HG02623 (cell line): Measurements from ENCODE around the gene TWNK.
"Not testable (repeated sequence)": the region's sequence is repeated elsewhere in the genome, so short reads cannot be mapped to it uniquely, and the experiment has no call there.

ENCODE experiments used
- ATAC-seq: cut with Tn5 transposase; IDR thresholded peaks from one replicate; pipeline ENCODE4 v1.9.1; 2021; ENCODE audit warnings: moderate library complexity; ENCODE audit not compliant: unreplicated experiment

TWNK gene

DNA sequence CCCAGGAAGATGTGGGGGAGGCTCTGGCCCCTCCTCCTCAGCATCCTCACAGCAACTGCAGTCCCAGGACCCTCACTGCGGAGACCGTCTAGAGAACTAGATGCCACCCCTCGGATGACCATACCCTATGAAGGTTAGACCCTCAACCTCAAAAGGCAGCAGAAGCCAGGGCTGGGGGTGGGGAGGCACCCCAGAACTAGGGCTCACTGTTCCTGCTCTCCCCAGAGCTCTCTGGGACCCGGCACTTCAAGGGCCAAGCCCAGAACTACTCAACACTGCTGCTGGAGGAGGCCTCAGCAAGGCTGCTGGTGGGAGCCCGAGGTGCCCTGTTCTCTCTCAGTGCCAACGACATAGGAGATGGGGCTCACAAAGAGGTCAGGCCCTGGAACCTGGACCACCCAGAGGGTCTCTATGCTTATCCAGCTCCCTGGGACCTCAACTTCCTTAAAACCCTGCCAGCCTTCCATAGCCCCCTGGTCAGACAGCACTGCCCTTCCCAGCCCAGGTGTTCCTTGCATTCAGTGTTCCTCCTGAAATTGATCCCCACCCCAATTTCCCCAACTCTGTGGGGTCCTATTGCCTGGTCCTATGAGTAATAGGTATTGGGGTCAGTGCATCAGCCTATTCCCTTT lies 14.3 kb upstream of the TWNK start:
- no peak for ATAC-seq

DNA sequence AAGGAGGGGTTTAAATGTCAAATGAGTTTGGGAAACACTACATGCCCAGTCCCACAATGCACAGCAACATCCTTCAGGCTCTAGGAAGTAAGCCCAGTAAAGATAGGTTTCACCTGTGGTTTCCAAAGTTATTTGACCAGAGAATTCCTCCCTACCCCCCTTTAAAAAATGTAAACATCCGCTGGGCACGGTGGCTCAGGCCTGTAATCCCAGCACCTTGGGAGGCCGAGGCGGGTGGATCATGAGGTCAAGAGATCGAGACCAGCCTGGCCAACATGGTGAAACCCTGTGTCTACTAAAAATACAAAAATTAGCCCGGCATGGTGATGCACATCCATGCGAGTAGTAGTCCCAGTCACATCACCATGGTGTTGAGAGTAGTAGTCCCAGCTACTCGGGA lies 11.9 kb upstream of the TWNK start:
- not testable (repeated sequence) for ATAC-seq

DNA sequence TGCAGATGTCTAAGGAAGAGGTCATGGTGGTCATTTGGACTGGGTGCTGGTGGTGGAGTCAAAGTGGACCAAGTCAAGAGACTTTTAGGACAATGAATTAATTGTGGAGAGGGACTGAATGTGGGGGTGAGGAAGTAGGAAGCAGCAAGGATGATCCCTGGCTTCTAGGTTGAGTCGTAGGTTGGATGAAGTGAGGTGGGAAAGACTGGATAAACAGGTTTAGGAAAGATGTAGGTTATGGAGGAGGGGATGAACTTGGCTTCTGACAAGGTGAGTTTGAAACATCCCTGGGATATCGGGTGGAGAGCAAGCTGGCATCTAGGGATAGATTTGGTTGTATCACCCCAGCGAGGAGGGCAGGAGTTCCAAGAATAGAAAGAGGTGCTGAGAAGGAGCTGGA lies 10.4 kb upstream of the TWNK start:
- no peak for ATAC-seq

DNA sequence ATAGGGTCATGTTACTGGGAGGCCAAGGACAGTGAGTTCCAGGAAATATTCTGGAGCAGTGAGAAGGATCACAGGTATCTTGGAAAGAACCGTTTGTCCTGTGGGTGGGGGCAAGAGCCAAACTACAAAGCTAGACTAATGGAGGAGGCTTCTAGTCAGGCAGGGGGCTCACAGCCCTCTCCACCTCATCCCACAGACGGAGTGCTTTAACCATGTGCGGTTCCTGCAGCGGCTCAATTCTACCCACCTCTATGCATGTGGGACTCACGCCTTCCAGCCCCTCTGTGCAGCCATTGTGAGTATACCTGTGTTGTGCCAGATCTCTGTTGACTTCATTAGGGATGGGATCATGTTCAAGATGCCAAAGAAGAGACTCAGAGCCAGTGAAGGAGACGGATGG lies 9.9 kb upstream of the TWNK start:
- no peak for ATAC-seq

DNA sequence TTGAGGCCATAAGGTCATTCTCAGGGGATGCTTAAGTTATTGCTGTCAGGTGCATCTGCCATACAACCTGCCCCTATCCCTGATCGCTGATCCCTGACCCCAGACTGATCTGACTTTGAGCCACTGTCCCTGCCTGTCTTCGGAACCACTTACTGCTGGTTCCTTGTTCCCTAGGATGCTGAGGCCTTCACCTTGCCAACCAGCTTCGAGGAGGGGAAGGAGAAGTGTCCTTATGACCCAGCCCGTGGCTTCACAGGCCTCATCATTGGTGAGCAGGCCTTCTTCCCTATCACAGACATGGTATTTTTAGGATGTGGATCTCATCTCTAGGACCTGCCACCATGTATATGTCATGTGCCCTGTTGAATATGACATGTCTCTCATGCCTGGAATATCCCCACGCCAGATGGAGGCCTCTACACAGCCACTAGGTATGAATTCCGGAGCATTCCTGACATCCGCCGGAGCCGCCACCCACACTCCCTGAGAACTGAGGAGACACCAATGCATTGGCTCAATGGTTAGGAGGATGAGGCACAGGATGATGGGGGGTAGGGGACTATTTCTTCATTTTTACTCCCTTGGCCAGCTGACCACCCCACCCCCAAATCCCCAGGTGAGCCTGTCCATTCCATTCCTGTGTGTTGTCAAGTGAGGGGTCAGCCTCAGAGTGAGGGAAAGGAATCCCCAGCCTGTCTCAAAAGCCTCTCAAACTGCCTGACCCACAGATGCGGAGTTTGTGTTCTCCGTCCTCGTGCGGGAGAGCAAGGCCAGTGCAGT lies 9.0 kb upstream of the TWNK start:
- no peak for ATAC-seq

DNA sequence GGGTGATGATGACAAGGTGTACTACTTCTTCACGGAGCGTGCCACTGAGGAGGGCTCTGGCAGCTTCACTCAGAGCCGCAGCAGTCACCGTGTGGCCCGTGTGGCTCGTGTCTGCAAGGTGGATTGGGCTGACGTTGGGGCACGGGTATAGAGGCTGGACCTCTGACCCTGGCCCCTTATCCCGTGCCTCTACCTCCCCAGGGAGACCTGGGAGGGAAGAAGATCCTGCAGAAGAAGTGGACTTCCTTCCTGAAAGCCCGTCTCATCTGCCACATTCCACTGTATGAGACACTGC lies 8.5 kb upstream of the TWNK start:
- no peak for ATAC-seq

DNA sequence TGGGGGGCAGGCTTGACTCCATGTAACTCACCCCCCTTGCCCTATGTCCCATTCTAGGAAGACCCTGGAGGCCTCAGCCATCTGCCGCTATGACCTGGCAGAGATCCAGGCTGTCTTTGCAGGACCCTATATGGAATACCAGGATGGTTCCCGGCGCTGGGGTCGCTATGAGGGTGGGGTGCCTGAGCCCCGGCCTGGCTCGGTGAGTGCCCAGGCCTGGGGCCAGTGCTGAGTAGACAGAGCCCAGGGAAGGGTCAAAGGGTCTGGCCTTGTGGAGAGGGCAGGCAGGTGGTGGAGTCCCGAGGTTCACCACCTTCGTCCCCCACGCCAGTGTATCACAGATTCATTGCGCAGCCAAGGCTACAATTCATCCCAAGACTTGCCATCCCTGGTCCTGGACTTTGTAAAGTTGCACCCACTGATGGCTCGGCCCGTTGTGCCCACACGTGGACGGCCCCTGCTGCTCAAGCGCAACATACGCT lies 7.5 kb upstream of the TWNK start:
- no peak for ATAC-seq

DNA sequence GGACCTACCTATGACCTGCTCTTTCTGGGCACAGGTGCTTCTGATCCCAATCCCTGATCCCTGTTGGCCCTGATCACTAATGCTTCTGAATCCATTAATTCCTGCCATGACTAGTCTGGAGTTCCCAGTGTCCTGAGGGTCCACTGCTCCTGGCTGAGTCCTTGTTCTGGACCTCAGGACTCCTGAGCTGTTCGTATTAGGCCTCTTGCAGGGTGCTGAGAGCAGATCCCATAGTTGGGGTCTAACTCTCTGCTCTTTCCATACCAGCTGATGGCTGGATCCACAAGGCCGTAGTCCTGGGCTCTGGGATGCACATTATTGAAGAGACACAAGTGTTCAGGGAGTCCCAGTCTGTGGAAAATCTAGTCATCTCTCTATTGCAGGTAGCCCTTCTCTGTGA lies 7.0 kb upstream of the TWNK start:
- ATAC-seq, result no peak

DNA sequence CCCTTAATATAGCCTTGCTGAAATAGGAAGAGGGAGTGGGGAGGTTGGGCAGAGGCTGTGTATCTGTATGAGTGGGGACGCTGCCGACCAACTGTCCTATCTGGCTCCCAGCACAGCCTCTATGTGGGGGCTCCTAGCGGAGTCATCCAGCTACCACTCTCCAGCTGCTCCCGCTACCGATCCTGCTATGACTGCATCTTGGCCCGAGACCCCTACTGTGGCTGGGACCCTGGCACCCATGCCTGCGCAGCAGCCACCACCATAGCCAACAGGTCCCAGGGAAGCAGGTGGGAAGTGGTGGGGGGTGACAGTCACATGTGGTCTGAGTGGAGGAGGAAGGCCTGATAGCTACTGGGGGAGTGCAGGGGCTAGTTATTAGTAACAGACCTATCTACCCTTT lies 6.6 kb upstream of the TWNK start:
- no peak for ATAC-seq

DNA sequence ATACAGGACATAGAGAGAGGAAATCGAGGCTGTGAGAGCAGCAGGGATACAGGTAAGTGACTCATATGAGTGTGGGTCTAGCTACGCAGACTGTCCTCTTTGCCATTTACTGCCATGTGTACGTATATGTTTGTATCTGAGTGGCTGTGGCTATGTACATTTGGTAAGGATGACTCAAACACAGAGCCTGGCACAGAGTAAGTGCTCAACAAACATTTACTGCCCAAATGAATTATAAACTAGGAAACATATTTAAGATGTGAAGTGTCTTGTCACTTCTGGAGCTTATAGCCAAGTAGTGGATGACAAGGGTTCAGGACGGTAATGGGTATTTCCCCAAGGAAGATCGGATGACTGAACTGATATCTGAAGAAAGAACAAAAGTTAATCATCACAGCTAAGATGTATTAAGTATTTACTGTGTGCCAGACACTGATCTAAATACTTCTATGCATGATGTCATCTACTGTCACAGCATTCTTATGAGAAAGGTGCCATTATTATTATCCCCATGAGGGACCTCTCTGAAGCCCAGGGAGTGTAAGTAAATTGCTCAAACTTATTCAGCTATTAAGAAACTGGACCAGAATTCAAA lies 6.1 kb upstream of the TWNK start:
- ATAC-seq, result no peak

DNA sequence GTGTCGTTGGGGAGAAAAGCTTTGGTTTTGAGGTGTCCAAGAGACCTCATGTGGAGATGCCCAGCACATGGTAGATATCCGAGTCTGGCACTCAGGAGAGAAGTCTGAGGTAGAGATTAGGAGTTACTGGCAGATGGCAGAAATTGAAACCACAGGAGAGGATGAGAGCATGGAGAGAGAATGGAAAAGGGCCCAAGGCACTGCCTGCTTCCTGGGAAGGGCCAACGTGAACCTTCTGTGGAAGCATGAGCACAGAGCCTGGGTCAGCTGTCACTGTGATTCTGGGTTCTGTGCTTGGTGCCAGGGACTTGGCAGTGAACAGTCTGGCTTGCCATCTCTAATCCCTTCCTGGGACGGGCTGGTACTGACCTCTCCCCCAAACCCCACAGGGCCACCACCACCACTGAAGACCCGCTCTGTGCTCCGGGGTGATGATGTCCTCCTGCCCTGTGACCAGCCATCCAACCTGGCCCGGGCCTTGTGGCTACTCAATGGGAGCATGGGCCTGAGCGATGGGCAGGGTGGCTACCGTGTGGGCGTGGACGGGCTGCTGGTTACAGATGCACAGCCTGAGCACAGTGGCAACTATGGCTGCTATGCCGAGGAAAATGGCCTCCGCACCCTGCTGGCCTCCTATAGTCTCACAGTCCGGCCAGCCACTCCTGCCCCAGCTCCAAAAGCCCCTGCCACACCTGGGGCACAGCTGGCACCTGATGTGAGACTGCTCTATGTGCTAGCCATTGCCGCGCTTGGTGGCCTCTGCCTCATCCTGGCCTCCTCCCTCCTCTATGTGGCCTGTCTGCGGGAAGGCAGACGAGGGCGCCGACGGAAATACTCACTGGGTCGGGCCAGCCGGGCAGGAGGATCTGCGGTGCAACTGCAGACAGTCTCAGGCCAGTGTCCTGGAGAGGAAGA lies 4.2 kb upstream of the TWNK start:
- ATAC-seq, result no peak

DNA sequence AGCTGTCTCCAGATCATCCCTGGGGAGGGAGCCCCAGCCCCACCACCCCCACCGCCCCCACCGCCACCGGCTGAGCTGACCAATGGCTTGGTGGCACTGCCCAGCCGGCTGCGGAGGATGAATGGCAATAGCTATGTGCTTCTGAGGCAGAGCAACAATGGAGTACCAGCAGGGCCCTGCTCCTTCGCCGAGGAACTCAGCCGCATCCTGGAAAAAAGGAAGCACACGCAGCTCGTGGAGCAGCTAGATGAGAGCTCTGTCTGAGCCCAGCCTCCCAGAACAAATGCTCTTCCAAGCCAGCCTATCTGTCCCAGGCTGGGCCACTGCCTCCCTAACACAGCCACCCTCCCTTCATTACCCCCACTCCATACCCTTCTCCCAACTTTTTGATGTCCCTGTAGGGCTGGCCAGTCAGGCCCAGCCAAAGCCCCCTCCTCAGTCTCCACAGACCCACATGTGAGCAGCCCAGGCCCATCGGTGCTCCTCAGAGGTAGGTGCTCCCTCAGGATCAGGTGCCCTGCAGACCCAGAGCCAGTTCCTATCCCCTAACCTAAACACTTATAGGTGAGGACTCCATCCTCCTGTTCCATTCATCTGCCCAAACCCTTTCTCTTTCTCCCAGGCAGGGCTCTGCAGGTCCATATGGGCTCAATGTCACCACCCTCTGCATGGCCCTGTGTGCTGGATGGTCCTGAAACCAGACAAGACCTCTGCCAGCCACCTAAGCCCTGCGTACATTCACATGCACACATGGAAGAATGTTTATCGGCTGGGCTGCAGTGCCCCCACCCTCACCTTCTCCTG lies 3.3 kb upstream of the TWNK start:
- no peak for ATAC-seq

DNA sequence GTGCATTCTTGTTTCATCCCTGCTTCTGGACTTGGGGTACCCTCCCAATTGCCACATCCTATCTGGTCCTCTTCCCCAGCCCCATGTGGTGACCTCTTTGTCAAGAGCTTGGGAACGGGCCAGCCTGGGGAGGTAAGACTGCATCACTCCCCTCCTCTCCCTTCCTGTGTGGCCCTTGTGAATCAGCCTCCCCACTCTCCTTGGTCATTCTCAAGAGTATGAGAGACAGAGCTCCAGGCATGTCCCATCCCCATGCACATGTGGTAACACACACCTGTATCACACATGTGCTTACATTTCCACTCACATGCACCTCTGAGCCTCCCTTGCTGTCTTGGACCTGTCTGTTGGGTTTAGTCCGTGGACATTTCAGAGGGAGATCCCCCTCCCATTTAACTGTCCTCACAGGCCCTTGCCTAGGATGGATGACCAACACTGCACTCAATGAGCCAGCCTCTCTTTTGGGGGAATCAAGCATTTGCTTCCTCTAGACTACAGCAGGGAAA lies 2.6 kb upstream of the TWNK start:
- ATAC-seq, result no peak

DNA sequence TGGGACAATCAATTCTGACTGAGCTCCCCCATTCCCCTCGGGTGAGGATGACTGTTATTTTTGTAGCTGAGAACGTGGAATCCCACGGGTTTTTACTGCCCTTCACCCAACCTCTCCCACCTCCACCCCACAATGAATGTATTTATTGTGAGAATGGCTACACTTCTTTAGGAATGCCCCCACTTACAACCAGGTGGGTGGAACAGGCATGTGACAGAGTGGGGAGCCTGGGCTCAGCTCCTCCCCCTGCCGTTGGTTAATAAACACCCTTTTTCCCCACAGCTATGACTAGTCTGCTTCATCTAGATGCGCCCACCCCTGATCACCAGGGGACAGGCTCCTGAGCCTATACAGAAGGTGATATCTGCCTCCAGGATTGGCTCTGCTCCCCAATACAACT lies 2.0 kb upstream of the TWNK start:
- no peak for ATAC-seq

DNA sequence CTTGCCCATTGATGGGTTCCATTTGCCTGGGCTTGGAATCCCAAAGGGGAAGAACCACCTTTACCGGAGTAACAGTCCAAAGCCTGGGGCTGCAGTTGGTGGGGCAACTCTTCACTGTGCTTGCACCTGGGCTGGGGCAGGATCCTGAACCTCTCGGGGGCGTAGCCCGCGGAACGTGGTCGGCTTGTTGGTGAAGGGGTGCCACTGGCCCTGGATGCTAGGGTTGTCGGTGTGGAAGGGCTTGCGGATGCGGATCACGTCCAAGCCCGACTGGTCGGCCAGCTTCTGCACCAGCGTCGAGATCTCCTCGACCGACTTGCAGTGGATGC lies 756 bp upstream of the TWNK start:
- ATAC-seq, result no peak

DNA sequence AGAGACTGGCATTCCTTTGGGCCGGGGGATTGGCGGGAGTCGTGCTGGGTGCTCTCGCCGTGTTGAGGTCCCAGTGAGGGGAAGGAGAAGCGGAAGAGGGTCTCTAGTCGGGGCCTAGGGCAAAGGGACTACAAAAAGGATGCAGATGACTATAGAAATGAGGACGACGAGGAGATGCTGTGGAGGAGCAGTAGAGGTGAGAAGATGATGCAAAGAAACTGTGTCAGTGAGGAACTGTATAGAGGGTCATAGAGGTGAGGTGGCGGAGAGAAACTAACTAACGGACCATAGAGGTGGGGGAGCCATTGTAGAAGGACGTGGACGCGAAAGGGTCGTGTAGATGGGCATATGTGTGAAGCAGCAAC lies 324 bp downstream of the TWNK start:
- ATAC-seq, result no peak

DNA sequence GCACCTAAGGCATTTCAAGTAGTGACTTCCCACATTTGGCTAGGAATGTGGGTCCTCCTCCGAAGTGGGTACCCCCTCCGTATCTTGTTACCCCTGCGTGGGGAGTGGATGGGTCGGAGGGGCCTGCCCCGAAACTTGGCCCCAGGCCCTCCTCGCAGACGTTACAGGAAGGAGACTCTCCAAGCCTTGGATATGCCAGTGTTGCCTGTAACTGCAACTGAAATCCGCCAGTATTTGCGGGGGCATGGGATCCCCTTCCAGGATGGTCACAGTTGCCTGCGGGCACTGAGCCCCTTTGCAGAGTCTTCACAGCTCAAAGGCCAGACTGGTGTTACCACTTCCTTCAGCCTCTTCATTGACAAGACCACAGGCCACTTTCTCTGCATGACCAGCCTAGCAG lies 823 bp downstream of the TWNK start:
- ATAC-seq, result no peak

DNA sequence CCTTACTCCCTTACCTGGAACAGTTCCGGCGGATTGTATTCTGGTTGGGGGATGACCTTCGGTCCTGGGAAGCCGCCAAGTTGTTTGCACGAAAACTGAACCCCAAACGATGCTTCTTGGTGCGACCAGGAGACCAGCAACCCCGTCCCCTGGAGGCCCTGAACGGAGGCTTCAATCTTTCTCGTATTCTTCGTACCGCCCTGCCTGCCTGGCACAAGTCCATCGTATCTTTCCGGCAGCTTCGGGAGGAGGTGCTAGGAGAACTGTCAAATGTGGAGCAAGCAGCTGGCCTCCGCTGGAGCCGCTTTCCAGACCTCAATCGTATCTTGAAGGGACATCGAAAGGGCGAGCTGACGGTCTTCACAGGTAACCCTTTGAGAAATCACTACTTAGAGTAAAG lies 1.7 kb downstream of the TWNK start:
- no peak for ATAC-seq

DNA sequence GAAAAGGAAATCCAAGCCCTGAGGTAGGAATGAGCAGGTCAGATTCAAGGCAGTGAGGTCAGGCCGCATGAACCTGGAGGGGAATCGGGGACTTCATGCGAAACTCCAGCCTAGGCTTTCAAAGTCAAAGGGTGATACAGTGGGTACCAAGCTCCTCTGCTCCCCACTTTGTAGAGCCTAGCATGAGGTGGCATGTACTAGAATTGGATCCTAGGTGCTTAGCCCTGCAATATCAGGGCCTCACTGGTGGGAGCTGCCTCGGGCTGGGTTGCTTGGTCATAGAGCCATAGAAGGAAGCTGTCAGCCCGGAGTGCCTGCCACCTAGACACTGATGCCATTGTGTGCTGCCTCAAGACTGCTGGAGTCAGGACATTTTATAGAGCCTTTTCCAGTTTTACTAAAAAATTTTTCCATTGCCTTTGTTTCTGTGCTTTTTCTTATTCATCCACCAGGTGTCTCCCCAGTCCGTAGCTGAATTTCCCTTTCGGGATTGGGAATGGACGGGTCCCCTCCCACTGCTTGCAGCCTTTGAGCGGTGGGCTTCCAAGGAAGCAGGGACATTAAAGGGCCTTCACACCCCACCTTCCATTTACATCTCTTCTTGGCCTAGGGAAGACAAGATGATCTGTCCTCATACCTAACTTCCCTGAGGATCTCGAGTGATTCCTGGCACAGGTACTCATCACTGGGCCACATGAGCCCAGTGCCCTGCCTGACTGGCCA lies 6.8 kb downstream of the TWNK start:
- ATAC-seq, result no peak

DNA sequence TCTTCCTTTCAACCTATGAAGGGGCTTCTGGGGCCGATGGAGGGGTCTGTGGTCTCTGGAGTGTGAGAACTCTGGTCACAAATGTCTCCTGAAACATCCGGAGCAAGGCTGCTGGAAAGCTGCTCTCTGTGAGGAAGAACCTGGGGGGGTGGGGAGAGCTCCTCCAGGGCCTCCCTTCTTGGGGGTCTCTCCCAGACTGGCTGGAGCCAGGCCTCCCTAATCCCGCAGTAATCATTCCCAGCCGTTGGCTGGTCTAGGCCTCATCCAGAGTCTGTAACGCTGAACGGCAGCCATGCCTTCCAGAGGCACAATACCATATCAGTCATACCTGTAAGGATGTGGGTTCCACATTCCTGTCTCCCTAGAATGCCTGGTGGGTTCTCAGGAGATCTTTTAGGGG lies 7.8 kb downstream of the TWNK start:
- ATAC-seq, result no peak
